K562 (cell line): Measurements from ENCODE around the gene OR13F1. TPM values are rescaled to one million over a fixed set of nuclear protein-coding genes. Genes with fewer than 3 reads are reported as not detected.

Experiments used
- ATAC-seq: fragments of 200-7000 bp; cut with Tn5 transposase; 3 replicates; pipeline ENCODE4 v1.9.1; 2020; ENCODE audit warnings: moderate library complexity
- BruUV-seq: library from RNA; stranded (reverse); fragments of 400-500 nt; replicated peaks from 2 replicates; lab custom pipeline; 2021; lab: Mats Ljungman, UMichigan
- CTCF ChIA-PET: fragments of 300-600 bp; formaldehyde crosslinking; extraction: SDS; loops from one replicate; lab custom pipeline; 2021; ENCODE audit warnings: low intra/inter-chr PET ratio; lab: Yijun Ruan, JAX
- POLR2A ChIA-PET: fragments of 300-600, 350-650 bp; sonication (Branson Sonifier 250); formaldehyde crosslinking; extraction: SDS; loops from one replicate; lab custom pipeline; 2021; ENCODE audit warnings: antibody characterized with exemption, inconsistent platforms; lab: Yijun Ruan, JAX
- DNase-seq, 4 experiments: peaks; one replicate each; pipeline versions ENCODE4 v3.0.0 to v3.0.0-alpha.2; 2011 to 2018; ENCODE audit warnings: low spot score in 3 of 4, mixed read lengths in 3 of 4; ENCODE audit errors: extremely low read depth in 1 of 4
- FAIRE-seq: peaks from 2 replicates; lab custom pipeline; 2011; peaks lifted over from hg19 to GRCh38; lab: Jason Lieb, UNC
- H2AFZ ChIP-seq: 2 replicates; pipeline ENCODE4 v1.6.0; 2011; ENCODE audit warnings: low read depth, low read length, control low read depth, inconsistent platforms
- H3K27ac ChIP-seq: fragments of 200-600 bp; 3 replicates; pipeline ENCODE4 v1.8.0; 2011; ENCODE audit warnings: low read depth, mild to moderate bottlenecking, control low read depth, inconsistent platforms, low read length, moderate library complexity, mixed read lengths; ENCODE audit errors: extremely low read depth
- H3K27me3 ChIP-seq, 2 experiments: fragments of 300-600 bp in 1 of 2; 2 replicates in 1 of 2; 3 replicates in 1 of 2; pipeline versions ENCODE4 v1.6.0 to v1.8.0; 2011; ENCODE audit warnings: inconsistent platforms in 2 of 2, low read length in 2 of 2, mild to moderate bottlenecking in 1 of 2, mixed read lengths in 1 of 2, moderate library complexity in 1 of 2; ENCODE audit not compliant: control insufficient read depth in 2 of 2, insufficient read depth in 2 of 2
- H3K36me3 ChIP-seq: fragments of 300-600 bp; 3 replicates; pipeline ENCODE4 v1.8.0; 2011; ENCODE audit warnings: mild to moderate bottlenecking, low read length, inconsistent platforms; ENCODE audit not compliant: control insufficient read depth, insufficient read depth
- H3K4me1 ChIP-seq, 2 experiments: fragments of 200-600 bp in 1 of 2; replicated peaks in 1 of 2; 2 replicates in 1 of 2; 3 replicates in 1 of 2; pipeline versions ENCODE4 v1.5.1 to v1.8.0; 2011; ENCODE audit warnings: inconsistent platforms in 2 of 2, low read length in 2 of 2, mild to moderate bottlenecking in 1 of 2, mixed read lengths in 1 of 2, moderate library complexity in 1 of 2; ENCODE audit not compliant: control insufficient read depth in 2 of 2, insufficient read depth in 2 of 2
- H3K4me2 ChIP-seq: 2 replicates; pipeline ENCODE4 v1.6.1; 2011; ENCODE audit warnings: low read length, control low read depth, inconsistent platforms, mixed read lengths; ENCODE audit not compliant: insufficient read depth
- H3K4me3 ChIP-seq: fragments of 200-600 bp; sonication (generic), shearing (Covaris generic); 2 replicates; pipeline ENCODE4 v1.5.1; 2016; ENCODE audit warnings: control low read depth, inconsistent platforms
- H3K79me2 ChIP-seq: fragments of 200-600 bp; 3 replicates; pipeline ENCODE4 v1.8.0; 2011; ENCODE audit warnings: low read length, inconsistent platforms; ENCODE audit not compliant: control insufficient read depth, insufficient read depth
- H3K9ac ChIP-seq, 2 experiments: 2 replicates each; pipeline versions ENCODE4 v1.6.0 to v1.6.1; 2011; ENCODE audit warnings: low read depth in 2 of 2, low read length in 2 of 2, control low read depth in 1 of 2, inconsistent platforms in 1 of 2, mild to moderate bottlenecking in 1 of 2, mixed read lengths in 1 of 2; ENCODE audit not compliant: insufficient read depth in 1 of 2
- H3K9me1 ChIP-seq: one replicate; pipeline ENCODE4 v1.6.0; 2011; ENCODE audit warnings: inconsistent platforms, mild to moderate bottlenecking, low read length, moderate library complexity; ENCODE audit not compliant: control insufficient read depth, insufficient read depth
- H3K9me3 ChIP-seq: replicated peaks from 2 replicates; pipeline ENCODE4 v1.5.1; 2011; ENCODE audit warnings: low read depth, low read length, inconsistent platforms; ENCODE audit not compliant: control insufficient read depth, insufficient read depth
- H4K20me1 ChIP-seq: replicated peaks from 2 replicates; pipeline ENCODE4 v1.6.1; 2011; ENCODE audit warnings: low read length, inconsistent platforms, mixed read lengths; ENCODE audit not compliant: control insufficient read depth, insufficient read depth
- PHB ChIP-seq: fragments of 250-450 bp; sonication (Bioruptor Pico); IDR thresholded peaks from 2 replicates; pipeline ENCODE4 v1.5.0; 2021
- ZBTB40 ChIP-seq, 2 experiments: fragments of 450-650 bp in 1 of 2; sonication (generic) in 1 of 2; formaldehyde crosslinking in 1 of 2; IDR thresholded peaks; 2 replicates each; pipeline versions ENCODE4 v1.7.1 to v1.9.0; 2016 to 2022; ENCODE audit warnings: inconsistent platforms in 1 of 2, mild to moderate bottlenecking in 1 of 2, missing genetic modification reagents in 1 of 2
- ZNF407 ChIP-seq: fragments of 450-650 bp; IDR thresholded peaks from 2 replicates; pipeline ENCODE4 v1.6.1; 2016; ENCODE audit warnings: low read depth
- WGBS: fragments of 100-300 bp; shearing (Covaris generic); methylation state at CpG from one replicate; pipeline ENCODE4 v1.1.6; 2016; ENCODE audit warnings: low coverage, mixed read lengths; ENCODE audit not compliant: insufficient coverage; ENCODE audit errors: missing lambda C conversion rate; 5-methylcytosine and 5-hydroxymethylcytosine counted together
- in situ Hi-C: fragments of 300-500 bp; cut with MboI; formaldehyde crosslinking; loops from 4 replicates; pipeline ENCODE4 v1.15.0; 2018; ENCODE audit warnings: inconsistent platforms, mixed read lengths
- intact Hi-C: fragments of 100-400 bp; cut with micrococcal nuclease; formaldehyde crosslinking; loops from 2 replicates; pipeline ENCODE4 v1.14.2; 2022
- polyA plus RNA-seq, 8 experiments: library from polyadenylated mRNA; depleted of rRNA in 4 of 8; stranded (reverse) in 5 of 8; unstranded in 3 of 8; fragments of >200 nt; fragmentation: Nextera tagmentation in 2 of 8; fragmentation: Illumina TruSeq in 1 of 8; extraction: Ambion mirVana in 2 of 8; extraction: Trizol in 1 of 8; gene quantifications; 2 replicates each; pipeline versions ENCODE4 v1.2.1 to v1.2.3, GENCODE V29; 2011 to 2014; ENCODE audit warnings: inconsistent platforms in 1 of 8, missing spikeins in 1 of 8
- total RNA-seq, 7 experiments: library from RNA; depleted of rRNA in 6 of 7; stranded (reverse); fragments of >200 nt in 6 of 7; fragmentation: Illumina TruSeq in 2 of 7; extraction: Trizol in 2 of 7; gene quantifications; 2 replicates each; pipeline versions ENCODE4 v1.2.1 to v1.2.3, GENCODE V29; 2011 to 2021; ENCODE audit warnings: low replicate concordance in 1 of 7

The OR13F1 gene
- total and polyA plus RNA-seq, 9 of the 15 experiments (the other 6 are each of a cell fraction or from before 2014, with no cell fraction given) = not detected

GRCh38 chr9:104506565-104506964 lies 2.5 kb downstream of the OR13F1 start (continued):
- TF ChIP-seq ZNF407 = no peak

GRCh38 chr9:104514901-104515300 lies 10.8 kb downstream of the OR13F1 start:
- Histone ChIP-seq H3K27me3 (no peaks in the 10 kb centered on the region), H3K79me2 (no peaks in the 10 kb centered on the region), H3K36me3 (no peaks in the 10 kb centered on the region), H3K9ac (no peak overlapping the region), H2AFZ (no peak overlapping the region), H4K20me1 (no peaks in the 10 kb centered on the region), H3K9me1 (no peaks in the 10 kb centered on the region), H3K27ac (no peak overlapping the region), H3K4me3 (no peak overlapping the region), H3K9me3 (no peaks in the 10 kb centered on the region; the same call in 1 of the 2 replicates), H3K4me2 (no peak overlapping the region), H3K4me1 (no peaks in the 10 kb centered on the region)
- FAIRE-seq (no peak), ATAC-seq (no peak), DNase-seq (no peak)
- WGBS = 0% methylated on average over 5 of the region's 5 CpGs
- intact Hi-C loops = no loop called here
- in situ Hi-C loops = no loop called here
- no TSS peak for BruUV-seq
- ChIA-PET CTCF (no interaction called here), POLR2A (no interaction called here)
- TF ChIP-seq PHB (CRISPR knock-in tag) (no peak), ZBTB40 (IDR thresholded peaks at IDR 0.05) (no peak), ZBTB40 (CRISPR knock-in tag; IDR thresholded peaks at IDR 0.05) (no peak)
